Stimulated activated naive CD4-positive, alpha-beta T cell treated with Interleukin-2 at 50 U/mL for 16 hours (primary cell): ENCODE data around the gene IRX3.

Experiments
- DNase-seq: peaks from one replicate; lab custom pipeline; 2025; lab: John Stamatoyannopoulos, UW

The IRX3 gene

GRCh38 chr16:54286366-54287130, at the start of gene IRX3:
TSS of gene IRX3 (minus strand) at chr16:54286787. CDS start at chr16:54286050, 737 bp downstream.
- no peak for DNase-seq

- DNase-seq = no peak
These were observed 48.6 kb upstream of the IRX3 start for GRCh38 chr16:54335230-54335629.

- DNase-seq = no peak
These were observed 47.6 kb upstream of the IRX3 start for GRCh38 chr16:54334208-54334607.

GRCh38 chr16:54331241-54332002, 44.8 kb upstream of the IRX3 start:
- no peak for DNase-seq

GRCh38 chr16:54327609-54328008, 41.0 kb upstream of the IRX3 start:
- no peak for DNase-seq

- DNase-seq = no peak
These were observed 39.7 kb upstream of the IRX3 start for GRCh38 chr16:54326266-54326662.

GRCh38 chr16:54325616-54326265, 39.2 kb upstream of the IRX3 start:
- no peak for DNase-seq

GRCh38 chr16:54324716-54325115, 38.1 kb upstream of the IRX3 start:
- DNase-seq = no peak

- DNase-seq = no peak
These were observed 34.2 kb upstream of the IRX3 start for GRCh38 chr16:54320697-54321340.

- DNase-seq = no peak
These were observed 32.4 kb upstream of the IRX3 start for GRCh38 chr16:54318941-54319340.

GRCh38 chr16:54317101-54317611, 30.6 kb upstream of the IRX3 start:
- DNase-seq = no peak

GRCh38 chr16:54316095-54316889, 29.7 kb upstream of the IRX3 start:
- no peak for DNase-seq

GRCh38 chr16:54313789-54314188, 27.2 kb upstream of the IRX3 start:
- no peak for DNase-seq

- no peak for DNase-seq
These were observed 26.0 kb upstream of the IRX3 start for GRCh38 chr16:54312502-54312991.

- no peak for DNase-seq
These were observed 22.8 kb upstream of the IRX3 start for GRCh38 chr16:54309341-54309740.

- no peak for DNase-seq
These were observed 18.5 kb upstream of the IRX3 start for GRCh38 chr16:54305080-54305479.

- DNase-seq = no peak
These were observed 17.0 kb upstream of the IRX3 start for GRCh38 chr16:54303613-54304012.

- no peak for DNase-seq
These were observed 10.6 kb upstream of the IRX3 start for GRCh38 chr16:54297154-54297553.

GRCh38 chr16:54296543-54296942, 10.0 kb upstream of the IRX3 start:
- DNase-seq = no peak

GRCh38 chr16:54291656-54292487, 5.3 kb upstream of the IRX3 start:
- no peak for DNase-seq
